ENCODE results near the gene PLGLB1. TPM values are rescaled to one million over a fixed set of nuclear protein-coding genes. Genes with fewer than 3 reads are reported as not detected.
"Not testable (repeated sequence)": the region's sequence is repeated elsewhere in the genome, so short reads cannot be mapped to it uniquely, and the experiment has no call there.

The PLGLB1 gene
- total RNA-seq = 1 to 10 TPM in 1 of 2 experiments, under 1 TPM in 1; 0.45 to 1.3 TPM

DNA sequence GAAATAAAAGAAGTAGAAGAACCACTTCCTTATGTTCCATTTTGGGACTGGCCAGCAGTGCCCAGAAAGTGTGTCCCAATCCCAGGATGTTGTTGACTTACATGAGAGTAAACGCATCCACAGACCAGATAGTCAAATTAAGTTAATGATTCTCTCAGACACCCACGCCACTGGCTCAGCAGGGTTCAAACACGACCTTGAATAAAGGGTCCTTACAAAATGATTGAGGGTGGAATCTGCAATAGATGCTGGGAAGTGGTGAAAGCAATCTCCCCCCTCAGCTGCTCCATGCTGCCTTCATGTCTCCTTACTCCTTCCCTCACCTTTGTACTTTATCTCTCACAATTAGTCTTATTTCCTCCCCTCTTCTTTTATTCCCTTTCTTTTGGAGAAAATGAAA lies at the start of gene PLGLB1:
Gene PLGLB1 (minus strand): TSS at position 101 of the 400 bp plus-strand sequence. CDS start 61 bp downstream, at position 40.
- H3K9me3 Mint-ChIP-seq; H3K27me3 Mint-ChIP-seq; intact Hi-C loops (cut with micrococcal nuclease); DNase-seq; H3K4me1 Mint-ChIP-seq (ENCODE audit: low read depth); H3K4me3 Mint-ChIP-seq; ATAC-seq; H3K36me3 Mint-ChIP-seq (ENCODE audit: low read depth); H3K27ac Mint-ChIP-seq; POLR2A ChIA-PET; CTCF ChIA-PET: not testable (repeated sequence)

GRCh38 chr2:87064305-87064704 lies 42.7 kb upstream of the PLGLB1 start:
- CTCF ChIA-PET; H3K36me3 Mint-ChIP-seq (ENCODE audit: low read depth); DNase-seq; H3K27ac Mint-ChIP-seq; ATAC-seq; intact Hi-C loops (cut with micrococcal nuclease); POLR2A ChIA-PET; H3K4me3 Mint-ChIP-seq; H3K27me3 Mint-ChIP-seq; H3K9me3 Mint-ChIP-seq: not testable (repeated sequence)
- H3K4me1 Mint-ChIP-seq (ENCODE audit: low read depth) = peaks cover 15% of the 10 kb centered on the region

- H3K36me3 Mint-ChIP-seq (ENCODE audit: low read depth); ATAC-seq; DNase-seq; H3K4me3 Mint-ChIP-seq; H3K9me3 Mint-ChIP-seq; POLR2A ChIA-PET; intact Hi-C loops (cut with micrococcal nuclease); CTCF ChIA-PET; H3K27me3 Mint-ChIP-seq; H3K27ac Mint-ChIP-seq: not testable (repeated sequence)
- H3K4me1 Mint-ChIP-seq (ENCODE audit: low read depth) = peaks cover 15% of the 10 kb centered on the region
These were observed 41.8 kb upstream of the PLGLB1 start for GRCh38 chr2:87063431-87063830.

- intact Hi-C loops (cut with micrococcal nuclease); H3K27ac Mint-ChIP-seq; DNase-seq; H3K4me1 Mint-ChIP-seq (ENCODE audit: low read depth); ATAC-seq; POLR2A ChIA-PET; H3K4me3 Mint-ChIP-seq; CTCF ChIA-PET; H3K27me3 Mint-ChIP-seq; H3K36me3 Mint-ChIP-seq (ENCODE audit: low read depth); H3K9me3 Mint-ChIP-seq: not testable (repeated sequence)
These were observed 39.9 kb upstream of the PLGLB1 start for GRCh38 chr2:87061519-87061918.

DNA sequence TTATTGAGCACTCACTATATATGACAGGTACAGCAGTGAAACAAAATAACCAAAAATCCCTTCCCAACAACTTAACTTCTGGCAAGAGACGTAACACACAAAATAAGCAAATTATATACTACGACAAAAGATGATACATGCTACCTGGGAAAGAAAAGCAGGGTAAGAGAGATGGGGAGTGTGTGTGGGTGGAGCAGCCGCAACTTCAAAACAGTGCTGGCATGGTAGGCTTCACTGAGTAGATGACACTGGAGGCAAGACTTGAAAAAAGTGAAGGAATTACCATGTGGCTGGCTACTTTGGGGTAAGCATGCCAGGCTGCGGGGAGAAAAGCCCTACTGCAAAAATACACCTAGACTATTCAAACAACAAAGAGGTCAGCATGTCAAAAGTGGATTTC lies 36.0 kb upstream of the PLGLB1 start:
- not testable (repeated sequence) for H3K4me1 Mint-ChIP-seq (ENCODE audit: low read depth)
- peak; percentile 68 for ATAC-seq
- DNase-seq = peak; percentile 45

DNA sequence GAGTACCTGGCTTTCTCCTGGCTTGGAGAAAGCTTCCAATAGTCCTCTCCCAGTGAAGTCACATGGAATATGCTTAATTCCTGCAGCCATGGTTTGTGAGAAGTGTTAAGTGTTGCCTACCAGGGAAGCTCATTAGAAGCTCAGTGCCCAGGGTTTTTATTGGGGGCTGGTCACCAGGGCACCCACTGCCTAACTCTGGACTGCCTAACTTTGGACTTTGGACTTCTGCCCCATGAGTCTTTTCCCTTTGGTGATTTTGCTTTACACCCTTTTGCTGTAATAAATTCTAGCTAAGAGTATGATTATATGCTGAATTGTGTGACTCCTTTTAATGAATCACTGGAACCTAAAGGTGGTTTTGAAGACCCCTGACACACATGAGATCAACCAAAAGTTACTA lies 35.2 kb upstream of the PLGLB1 start:
- H3K4me1 Mint-ChIP-seq (ENCODE audit: low read depth); H3K27ac Mint-ChIP-seq; CTCF ChIA-PET; intact Hi-C loops (cut with micrococcal nuclease); POLR2A ChIA-PET; DNase-seq; H3K27me3 Mint-ChIP-seq; H3K36me3 Mint-ChIP-seq (ENCODE audit: low read depth); H3K4me3 Mint-ChIP-seq; ATAC-seq; H3K9me3 Mint-ChIP-seq: not testable (repeated sequence)

More for the DNA sequence above, 36.0 kb upstream of the PLGLB1 start:
- POLR2A ChIA-PET; CTCF ChIA-PET; intact Hi-C loops (cut with micrococcal nuclease); H3K27ac Mint-ChIP-seq; H3K27me3 Mint-ChIP-seq; H3K36me3 Mint-ChIP-seq (ENCODE audit: low read depth); H3K9me3 Mint-ChIP-seq; H3K4me3 Mint-ChIP-seq: not testable (repeated sequence)

- POLR2A ChIA-PET; H3K36me3 Mint-ChIP-seq (ENCODE audit: low read depth); H3K27ac Mint-ChIP-seq; H3K9me3 Mint-ChIP-seq; H3K4me1 Mint-ChIP-seq (ENCODE audit: low read depth); DNase-seq; CTCF ChIA-PET; intact Hi-C loops (cut with micrococcal nuclease); H3K4me3 Mint-ChIP-seq; H3K27me3 Mint-ChIP-seq; ATAC-seq: not testable (repeated sequence)
These were observed 34.8 kb upstream of the PLGLB1 start for GRCh38 chr2:87056435-87056834.

DNA sequence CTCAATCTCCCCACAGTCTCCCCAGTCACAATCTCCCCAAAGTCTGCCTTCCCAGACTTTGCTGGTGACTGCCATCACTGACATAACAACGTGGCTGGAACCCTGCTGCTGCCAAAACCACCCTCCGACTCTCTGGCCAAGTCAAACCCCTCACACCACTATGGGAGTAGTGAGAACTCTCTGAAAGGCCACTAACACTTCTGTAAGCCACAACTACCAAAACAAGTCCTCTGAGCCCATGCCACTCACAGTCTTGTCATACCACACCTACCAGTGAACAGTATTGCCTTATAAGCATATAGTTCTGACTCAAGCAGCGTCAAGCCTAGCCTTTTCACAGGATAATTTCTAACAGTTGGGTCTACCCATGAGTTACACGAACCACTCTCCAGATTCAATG lies 32.7 kb upstream of the PLGLB1 start:
- H3K27me3 Mint-ChIP-seq; intact Hi-C loops (cut with micrococcal nuclease); H3K4me1 Mint-ChIP-seq (ENCODE audit: low read depth); DNase-seq; H3K9me3 Mint-ChIP-seq; POLR2A ChIA-PET; H3K36me3 Mint-ChIP-seq (ENCODE audit: low read depth); CTCF ChIA-PET; H3K4me3 Mint-ChIP-seq: not testable (repeated sequence)
- H3K27ac Mint-ChIP-seq = peak overlapping the region; percentile 47
- peak; percentile 82 for ATAC-seq

DNA sequence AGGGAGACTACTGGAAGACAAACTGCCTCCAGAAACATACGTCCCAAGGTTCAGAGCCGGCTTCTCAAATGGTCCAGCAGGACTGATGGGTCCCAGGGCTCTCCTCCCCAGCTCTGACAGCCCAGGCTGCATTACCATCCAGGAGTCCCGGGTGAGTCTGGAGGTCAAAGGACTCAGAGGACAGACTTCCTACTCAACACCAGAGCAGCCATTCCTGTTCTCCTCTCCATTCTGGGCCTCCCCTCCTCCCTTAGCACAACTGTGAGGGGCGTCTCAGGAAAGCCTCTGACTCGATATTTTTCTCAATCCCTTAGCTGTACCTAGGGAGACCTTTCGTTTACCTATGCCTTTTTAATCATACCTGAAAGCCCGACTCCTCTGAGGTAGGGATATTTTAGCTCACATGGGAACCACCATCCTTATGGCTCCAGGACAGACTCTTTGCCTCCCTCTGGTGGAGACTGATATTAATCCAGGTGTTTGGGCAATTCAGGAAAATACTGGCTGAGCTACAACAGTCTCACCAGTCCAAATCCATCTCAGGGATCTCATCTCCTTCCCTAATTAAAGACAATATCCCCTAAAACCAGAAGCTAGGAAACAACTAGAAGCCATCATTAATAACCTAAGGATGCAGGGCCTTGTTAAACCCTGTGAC lies 19.8 kb upstream of the PLGLB1 start:
- H3K4me3 Mint-ChIP-seq; CTCF ChIA-PET; H3K4me1 Mint-ChIP-seq (ENCODE audit: low read depth); H3K9me3 Mint-ChIP-seq; DNase-seq; H3K36me3 Mint-ChIP-seq (ENCODE audit: low read depth); H3K27ac Mint-ChIP-seq; POLR2A ChIA-PET; intact Hi-C loops (cut with micrococcal nuclease); H3K27me3 Mint-ChIP-seq; ATAC-seq: not testable (repeated sequence)

DNA sequence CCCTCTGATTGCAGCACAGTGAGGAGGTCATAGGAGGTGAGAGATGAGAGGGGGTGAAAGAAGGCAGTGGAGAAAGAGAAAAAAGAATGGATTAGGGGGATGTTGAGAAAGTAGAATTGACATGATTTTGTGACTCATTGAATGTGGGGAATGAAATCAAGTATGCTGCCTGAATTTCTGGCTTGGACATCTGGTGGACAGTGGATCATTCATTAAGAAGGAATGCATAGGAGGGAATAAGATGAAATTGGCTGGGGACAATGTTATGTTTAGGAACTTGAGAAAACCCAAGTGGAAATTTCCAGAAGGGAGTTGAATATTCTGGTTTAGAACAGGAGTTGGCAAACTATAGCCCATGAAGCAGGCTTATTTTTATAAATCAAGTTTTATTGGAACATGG lies 7.0 kb upstream of the PLGLB1 start:
- H3K27me3 Mint-ChIP-seq; H3K4me3 Mint-ChIP-seq; H3K36me3 Mint-ChIP-seq (ENCODE audit: low read depth); POLR2A ChIA-PET; intact Hi-C loops (cut with micrococcal nuclease); DNase-seq; H3K4me1 Mint-ChIP-seq (ENCODE audit: low read depth); CTCF ChIA-PET; H3K9me3 Mint-ChIP-seq; H3K27ac Mint-ChIP-seq; ATAC-seq: not testable (repeated sequence)

GRCh38 chr2:87026816-87027215 lies 5.2 kb upstream of the PLGLB1 start:
- H3K9me3 Mint-ChIP-seq = not testable (repeated sequence)

GRCh38 chr2:87025927-87026326 lies 4.3 kb upstream of the PLGLB1 start:
- peak; percentile 53 for ATAC-seq
- intact Hi-C loops (cut with micrococcal nuclease); CTCF ChIA-PET; H3K27ac Mint-ChIP-seq; POLR2A ChIA-PET; H3K9me3 Mint-ChIP-seq; H3K36me3 Mint-ChIP-seq (ENCODE audit: low read depth); H3K4me3 Mint-ChIP-seq; H3K27me3 Mint-ChIP-seq; H3K4me1 Mint-ChIP-seq (ENCODE audit: low read depth); DNase-seq: not testable (repeated sequence)

More at GRCh38 chr2:87026816-87027215, 5.2 kb upstream of the PLGLB1 start:
- H3K4me1 Mint-ChIP-seq (ENCODE audit: low read depth); H3K27ac Mint-ChIP-seq; POLR2A ChIA-PET; H3K27me3 Mint-ChIP-seq; H3K36me3 Mint-ChIP-seq (ENCODE audit: low read depth); H3K4me3 Mint-ChIP-seq; intact Hi-C loops (cut with micrococcal nuclease); ATAC-seq; DNase-seq; CTCF ChIA-PET: not testable (repeated sequence)
